HG03175 (cell line): ENCODE measurements around the gene PSME1.
A peak's percentile ranks its signal among the peaks of the same experiment; 100 is the strongest.

Experiments
- ATAC-seq: cut with Tn5 transposase; IDR thresholded peaks from one replicate; pipeline ENCODE4 v1.9.1; 2021; ENCODE audit warnings: mild to moderate bottlenecking, moderate library complexity; ENCODE audit not compliant: unreplicated experiment

The PSME1 gene

DNA sequence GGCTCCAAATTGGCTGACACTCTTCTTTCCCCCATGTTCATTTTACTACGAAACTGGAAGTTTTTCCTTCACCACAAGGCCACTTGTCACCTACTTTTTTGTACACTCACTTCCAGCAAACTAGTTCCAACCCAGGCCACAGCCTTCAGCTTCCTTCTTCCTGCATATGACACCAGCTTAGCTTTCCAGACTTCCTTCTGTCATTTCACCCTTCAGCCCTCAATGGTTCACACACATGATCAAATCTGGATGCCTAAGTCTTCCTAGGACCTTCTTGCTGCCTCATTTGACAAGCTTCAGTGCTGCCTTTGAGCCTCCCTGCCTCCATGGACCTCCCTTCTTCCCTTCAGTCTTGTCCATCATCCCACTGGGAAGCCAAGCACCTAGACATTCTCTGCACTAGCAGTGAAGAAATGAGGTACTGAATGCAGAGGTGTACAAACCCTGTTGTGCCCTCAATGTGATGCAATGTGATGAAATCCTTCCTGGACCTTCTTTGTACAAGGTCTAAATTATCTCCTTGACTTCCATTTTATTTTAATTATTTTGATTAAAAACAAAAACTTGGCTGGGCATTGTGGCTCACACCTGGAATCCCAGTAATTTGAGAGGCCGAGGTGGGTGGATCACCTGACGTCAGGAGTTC, 31.6 kb downstream of the PSME1 start:
- ATAC-seq = no peak

DNA sequence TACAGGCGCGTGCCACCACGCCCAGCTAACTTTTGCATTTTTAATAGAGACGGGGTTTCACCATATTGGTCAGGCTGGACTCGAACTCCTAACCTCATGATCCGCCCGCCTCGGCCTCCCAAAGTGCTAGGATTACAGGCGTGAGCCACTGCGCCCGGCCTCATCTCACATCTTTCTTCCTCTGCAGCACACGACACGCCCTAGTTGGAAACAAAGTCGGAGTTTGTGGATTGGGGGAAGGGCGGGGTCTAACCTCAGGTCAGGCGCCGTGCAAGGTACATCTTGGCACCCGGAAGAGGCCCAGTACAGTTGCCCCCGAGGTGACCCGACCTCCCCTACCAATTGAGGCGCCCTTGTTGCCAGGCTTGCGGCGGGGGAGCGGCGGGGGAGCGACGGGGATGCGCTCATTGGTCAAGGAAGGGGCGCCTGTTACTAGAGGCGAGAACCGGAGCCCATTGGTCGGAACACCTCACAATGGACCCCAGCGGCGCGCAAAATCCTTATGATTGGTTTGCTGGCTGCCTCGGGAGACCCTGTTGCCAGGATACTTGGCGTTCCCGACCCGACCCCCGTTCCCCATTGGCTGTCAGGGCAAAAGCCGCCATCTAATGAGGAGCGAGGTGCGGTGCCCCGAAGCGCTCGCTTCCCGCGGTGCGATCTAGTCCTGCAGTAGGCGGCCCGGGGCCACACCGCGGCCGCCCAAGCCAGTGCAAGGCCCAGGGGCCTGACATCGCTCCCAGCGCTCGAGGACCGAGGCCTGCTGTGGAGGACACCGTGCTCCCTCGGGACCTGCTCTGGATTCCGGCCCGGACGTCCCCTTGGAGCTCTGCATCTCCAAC, 35.6 kb downstream of the PSME1 start, which contains the start of gene REC8:
Gene REC8 (plus strand): TSS at position 659 of the 839 bp plus-strand sequence. CDS start 473 bp downstream, outside the sequence.
- peak; percentile 91 for ATAC-seq

DNA sequence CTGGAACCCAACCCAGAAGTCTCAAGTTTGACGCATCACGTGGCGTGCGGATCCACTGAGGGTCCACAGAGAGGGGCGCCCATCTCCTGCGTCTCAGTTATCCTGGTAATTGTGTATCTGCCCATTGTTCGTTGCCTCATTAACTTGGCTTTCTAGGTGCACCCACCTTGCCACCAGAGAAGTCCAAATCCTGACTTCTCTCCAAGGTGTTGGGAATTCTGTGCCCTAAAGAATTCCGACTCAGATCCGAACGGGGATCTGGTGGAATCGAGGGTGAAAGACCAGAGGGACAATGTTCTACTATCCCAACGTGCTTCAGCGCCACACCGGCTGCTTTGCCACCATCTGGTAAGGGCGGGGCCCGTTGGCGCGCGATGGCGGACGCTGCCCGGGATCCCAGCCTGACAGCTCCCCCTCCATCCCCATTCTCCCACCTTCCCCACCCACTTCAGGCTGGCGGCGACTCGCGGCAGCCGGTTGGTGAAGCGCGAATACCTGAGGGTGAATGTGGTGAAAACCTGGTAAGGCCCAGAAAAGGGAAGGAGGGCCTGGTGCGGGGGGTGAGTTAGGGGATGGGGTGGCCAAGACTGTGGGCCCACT, 36.4 kb downstream of the PSME1 start:
- no peak for ATAC-seq

DNA sequence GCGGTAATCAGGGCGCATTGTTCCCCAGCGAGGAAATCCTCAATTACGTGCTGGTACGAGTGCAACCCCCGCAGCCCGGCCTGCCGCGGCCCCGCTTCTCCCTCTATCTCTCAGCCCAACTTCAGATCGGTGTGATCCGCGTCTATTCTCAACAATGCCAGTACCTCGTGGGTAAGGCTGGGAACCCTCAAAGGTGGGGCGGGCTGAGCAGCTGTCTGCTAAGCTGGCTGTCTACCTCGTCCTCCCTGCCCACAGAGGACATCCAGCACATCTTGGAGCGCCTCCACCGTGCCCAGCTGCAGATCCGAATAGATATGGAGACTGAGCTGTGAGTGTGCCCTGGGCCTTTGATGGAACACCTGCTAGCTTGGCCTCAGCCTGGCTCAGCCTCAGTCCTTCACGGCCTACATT, 36.9 kb downstream of the PSME1 start:
- no peak for ATAC-seq

DNA sequence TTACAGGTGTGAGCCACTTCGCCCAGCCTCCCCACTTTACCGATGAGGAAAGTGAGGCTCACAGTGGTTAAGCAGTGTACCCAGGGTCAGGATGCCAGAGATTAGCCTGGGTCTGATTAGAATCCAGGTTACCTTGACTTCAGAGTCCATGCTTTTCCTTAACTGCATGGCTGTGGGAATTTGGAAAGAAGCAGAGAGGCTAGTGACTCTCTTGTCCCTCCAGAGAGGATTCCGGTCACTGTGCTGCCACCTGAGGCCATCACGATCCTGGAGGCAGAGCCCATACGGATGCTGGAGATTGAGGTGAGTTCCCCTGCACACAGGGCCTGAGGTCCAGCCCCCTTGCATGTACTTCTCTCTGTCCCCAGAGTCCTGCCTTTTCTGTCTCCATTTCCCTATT, 40.6 kb downstream of the PSME1 start:
- ATAC-seq = no peak

DNA sequence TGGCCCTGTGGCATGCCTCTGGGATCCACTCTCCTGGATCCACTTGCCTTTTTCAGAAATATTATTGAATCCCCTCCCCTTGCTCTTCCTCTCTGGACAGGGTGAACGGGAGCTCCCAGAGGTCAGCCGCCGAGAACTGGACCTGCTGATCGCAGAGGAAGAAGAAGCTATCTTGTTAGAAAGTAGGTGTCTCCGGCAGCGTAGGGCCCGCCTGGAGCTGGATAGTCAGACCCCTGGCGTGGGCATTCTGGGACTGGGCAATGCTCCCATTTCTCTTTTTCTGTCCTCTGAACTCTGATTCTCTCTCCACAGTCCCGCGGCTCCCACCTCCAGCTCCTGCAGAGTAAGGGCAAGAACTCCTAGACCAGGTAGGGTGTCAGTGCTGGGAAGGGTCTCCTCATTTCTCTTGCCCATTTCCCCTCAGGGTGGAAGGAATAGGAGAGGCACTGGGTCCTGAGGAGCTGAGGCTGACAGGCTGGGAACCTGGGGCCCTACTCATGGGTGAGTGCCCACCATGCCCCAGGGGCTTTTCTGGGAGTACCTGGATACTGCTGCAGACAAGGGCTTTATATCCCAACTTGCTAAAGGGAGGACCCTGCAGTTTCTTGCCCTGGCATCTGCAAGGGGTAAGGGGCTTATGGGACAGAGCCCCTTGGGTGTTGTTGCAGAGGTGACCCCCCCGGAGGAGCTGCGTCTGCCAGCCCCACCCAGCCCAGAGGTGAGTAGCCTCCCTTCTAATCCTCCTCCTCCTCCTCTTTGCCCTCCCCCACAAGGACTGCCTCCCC, 41.2 kb downstream of the PSME1 start:
- ATAC-seq = no peak

DNA sequence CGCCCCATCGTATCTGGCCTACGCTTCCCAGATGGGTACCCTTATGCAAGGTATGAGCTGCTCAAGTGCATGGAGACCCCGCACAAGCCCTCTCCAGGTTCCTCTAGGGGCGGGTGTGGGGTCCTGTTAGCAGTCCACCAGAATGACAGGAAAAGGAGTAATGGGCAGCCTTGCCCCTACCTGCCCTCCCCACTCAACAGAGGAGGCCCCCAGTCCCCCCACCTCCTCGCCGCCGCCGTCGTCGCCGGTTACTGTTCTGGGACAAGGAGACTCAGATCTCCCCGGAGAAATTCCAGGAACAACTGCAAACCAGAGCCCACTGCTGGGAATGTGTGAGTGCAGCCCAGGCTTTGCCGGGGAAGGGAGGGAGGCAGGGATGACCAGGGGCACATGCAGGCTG, 41.9 kb downstream of the PSME1 start:
- ATAC-seq = no peak

DNA sequence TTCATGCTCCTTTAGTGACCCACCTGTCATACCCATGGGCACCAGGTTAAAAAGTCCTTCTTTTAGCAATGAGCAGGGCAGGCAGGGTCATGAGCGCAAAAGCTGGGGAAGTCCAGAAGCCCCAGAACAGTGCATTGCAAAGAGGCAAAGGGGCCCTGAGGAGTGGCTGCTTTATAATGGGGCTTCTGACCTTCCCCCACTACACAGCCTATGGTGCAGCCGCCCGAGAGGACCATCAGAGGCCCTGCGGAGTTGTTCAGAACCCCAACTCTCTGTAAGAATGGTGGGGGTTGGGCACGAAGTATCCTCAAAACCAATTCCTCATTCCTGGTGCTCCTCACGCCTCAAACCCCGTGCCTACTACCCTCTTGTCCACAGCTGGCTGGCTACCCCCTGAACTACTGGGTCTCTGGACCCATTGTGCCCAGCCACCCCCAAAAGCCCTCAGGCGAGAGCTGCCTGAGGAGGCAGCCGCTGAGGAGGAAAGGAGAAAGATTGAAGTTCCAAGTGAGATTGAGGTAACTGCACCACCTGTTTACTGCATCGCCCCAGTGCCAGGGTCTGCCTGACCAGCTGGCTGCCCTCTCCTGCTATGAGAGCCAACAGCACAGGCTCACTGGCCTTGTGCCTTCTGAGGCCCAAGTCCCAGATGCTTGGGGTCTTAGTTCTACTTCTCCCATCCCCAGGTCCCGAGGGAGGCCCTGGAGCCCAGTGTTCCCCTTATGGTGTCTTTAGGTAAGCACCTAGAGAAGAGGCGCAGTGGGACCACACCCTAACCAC, 42.6 kb downstream of the PSME1 start:
- ATAC-seq = no peak

DNA sequence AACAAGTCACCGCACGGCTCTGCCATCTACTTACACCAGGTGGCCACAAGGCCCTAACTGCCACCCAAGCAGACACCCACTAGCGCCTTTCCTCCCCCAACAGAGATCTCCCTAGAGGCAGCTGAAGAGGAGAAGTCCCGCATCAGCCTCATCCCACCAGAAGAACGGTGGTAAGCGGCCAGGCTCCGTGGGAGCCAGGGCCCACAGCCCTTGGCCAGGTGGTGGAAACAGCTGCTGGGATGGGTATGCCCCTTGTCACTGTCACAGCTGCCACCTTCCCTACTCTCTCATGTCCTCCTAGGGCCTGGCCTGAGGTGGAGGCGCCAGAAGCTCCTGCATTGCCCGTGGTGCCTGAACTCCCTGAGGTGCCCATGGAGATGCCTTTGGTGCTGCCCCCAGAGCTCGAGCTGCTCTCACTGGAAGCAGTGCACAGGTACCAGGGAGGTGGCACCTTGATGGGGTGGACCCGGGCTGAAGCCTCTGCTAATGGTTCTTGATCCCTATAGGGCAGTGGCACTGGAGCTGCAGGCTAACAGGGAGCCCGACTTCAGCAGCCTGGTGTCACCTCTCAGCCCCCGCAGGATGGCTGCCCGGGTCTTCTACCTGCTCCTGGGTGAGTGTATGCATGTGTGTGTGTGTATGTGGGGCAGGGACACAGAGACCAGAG, 43.4 kb downstream of the PSME1 start:
- no peak for ATAC-seq

DNA sequence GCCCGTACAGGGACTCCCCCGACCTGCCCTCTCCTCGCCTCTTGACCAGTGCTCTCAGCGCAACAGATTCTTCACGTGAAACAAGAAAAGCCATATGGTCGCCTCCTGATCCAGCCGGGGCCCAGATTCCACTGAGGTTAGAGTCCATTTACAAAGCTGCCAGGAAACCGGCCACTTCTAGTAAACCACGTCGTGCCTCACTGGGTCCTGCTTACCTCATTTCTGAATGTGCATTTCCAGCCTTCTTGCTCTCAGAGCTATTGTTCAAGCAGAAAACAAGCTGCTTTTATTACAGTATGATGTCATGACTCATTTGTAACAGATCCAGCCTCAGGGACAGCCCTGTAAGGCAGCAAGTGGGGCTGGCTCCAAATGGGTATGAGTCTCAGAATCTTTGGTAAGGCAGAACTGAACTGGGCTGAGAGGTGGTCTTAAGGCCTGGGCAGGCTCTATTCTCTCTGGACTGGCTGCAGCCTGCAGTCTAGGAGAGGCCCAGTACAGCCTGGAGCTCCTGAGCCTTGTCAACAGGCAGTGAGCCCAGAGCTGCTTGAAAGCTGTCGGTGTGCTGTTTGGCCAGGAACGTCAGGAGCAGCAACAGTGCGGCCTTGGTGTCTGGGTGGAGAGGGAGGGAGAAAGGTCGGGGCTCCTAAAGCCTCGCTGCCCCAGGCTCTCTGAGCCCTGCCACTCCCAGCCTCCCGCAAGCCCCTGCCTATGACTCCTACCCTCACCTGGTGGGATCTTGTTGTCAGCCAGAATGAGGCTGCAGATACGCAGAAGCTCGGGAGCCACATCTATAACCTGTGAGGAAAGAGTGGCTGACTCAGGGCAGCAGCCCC, 44.2 kb downstream of the PSME1 start:
- ATAC-seq = no peak

DNA sequence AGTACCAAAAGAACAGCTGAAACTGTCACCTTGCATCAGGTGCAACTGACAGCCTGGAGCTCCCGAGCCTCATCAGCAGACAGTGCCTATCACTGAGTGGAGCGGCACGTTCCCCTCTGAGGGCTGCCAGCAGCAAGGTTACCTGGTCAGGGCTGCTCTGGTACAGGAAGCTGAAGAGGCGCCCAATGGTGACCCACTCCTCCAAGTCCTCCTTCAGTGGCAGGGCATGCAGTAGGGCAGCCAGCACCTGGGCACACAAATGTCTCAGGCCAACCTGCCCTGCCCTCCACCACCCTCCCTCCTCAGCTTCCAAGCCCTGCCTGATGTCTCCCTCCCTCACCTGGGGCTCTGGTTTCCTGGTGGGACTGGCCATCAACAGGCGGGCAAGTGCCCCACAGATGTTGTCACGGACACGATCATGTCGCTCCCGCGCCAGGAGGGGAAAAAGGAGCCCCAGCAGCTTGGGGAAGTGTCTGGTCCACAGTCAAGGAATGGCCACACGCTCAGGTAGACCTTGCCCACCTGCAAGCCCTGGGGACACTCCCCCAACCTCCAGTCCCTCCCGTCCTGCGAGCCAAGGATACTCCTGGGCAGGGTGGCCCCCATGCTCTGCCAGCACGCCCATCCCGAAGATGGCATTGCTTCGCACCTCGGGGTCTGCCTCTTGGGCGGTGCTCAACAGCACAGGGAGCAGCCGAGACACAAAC, 45.5 kb downstream of the PSME1 start:
- no peak for ATAC-seq

DNA sequence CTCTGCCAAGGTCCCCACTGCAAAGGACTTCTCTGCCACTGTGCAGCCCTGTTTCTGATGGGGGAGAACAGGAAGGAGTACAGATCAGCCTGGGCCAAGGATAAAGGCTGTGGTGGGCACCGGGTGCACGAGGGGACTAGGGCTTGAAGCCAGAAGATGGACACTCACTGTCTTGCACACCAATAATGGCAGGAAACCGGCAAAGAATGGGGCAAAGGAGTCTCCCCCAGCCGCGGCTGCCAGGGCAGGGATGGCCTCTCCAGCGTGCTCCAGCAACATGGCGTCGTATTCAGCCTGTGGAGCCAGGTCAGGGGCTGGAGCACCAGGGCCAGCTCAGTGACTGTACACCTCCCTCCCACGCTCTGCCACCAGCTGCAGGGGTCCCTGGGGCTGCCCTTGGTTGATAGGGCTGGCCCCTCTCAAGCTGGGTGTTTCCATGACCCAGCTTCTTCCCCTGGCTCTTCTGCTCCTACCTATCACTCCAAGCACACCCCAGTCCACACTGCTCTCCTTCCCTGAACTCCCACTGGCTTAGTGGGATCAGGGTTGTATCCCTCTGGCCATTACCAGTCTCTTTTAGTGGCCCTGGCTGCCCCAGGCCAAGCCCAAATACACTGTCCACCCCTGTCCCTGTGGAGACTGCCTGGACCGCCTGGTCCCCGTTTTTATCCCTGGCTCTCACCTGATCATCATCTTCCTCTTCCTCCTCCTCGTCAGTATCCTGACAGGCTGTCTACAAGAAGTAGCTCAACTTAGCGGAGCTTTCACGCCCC, 46.3 kb downstream of the PSME1 start:
- no peak for ATAC-seq

DNA sequence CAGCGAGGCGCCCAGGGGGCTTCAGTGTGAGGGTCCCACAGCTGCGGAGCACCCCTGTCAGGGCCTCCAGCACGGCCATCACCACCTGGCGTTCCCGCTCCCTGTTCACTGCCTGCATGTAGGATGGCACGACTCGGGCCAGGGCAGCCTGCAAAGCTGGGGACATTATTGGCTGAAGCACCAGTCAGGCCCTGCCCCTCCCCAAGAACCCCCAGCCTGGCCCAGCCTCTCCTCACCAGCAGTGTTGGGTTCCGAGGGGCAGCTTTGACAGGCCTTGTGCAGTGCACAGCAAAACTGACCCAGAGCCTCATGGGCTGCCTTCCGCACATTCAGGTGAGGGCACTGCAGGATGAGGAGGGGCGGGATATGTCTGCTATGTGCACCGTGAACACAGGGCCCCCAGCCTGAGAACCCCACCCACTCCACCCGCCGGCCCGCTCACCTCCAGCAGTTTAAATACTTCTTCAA, 47.1 kb downstream of the PSME1 start:
- no peak for ATAC-seq

DNA sequence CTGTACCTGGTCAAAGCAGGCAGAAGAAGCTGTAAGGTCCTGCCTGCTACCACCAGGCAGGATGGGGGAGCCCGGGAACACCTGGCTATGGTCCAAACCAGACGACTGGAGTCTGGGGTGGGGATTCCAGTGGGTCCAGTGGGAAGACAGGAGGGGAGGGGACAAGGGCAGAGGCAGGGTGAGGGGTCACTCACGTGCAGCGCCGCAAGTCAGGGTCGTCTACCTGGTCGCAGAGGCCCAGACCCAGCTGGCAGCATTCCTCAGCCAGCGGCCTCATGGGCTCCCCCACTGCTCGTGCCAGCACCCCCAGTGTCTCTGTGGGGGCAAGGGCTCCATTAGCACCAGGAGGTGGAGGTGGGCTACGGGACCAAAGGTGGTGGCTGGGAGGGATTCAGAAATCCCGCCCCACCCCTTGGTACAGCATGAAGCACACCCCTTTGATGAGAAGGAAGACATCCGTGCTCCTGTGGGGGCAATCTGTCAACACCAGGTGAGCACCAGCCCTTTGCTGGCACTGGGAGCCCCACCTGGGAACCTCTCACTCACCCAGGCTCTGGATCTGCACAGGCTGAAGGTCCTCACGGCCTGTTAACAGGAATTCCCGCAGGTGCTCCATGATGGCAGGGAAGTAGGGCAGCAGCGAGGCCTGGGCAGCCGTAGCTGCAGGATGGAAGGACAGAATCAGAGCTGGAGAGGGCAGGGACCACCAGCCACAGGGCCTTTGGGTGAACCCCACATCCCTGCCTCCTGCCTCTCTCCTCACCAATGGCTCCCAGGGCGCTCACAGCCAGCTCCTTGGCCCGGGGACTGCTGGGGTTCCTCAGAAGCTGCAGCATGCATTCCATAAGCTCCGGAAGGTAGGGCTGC, 48.3 kb downstream of the PSME1 start:
- ATAC-seq = no peak

DNA sequence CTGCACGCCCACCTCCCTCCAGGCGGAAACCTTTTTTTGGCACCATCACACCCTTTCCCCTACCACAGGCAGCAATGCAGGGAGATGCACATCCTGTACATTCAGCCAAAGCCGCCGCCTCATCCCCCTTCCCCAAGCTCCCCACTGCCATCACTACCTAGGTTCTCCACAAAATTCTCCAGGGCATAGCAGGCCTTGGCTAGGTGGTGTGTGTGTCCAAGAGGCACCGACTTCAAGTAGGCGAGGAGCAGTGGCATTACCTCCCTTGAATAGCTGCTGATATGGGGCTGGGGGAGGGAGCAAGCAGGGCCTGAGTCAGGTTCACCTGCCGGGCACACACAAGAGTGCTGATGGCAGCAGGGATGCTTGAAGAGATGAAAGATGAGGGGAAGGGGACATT, 49.0 kb downstream of the PSME1 start:
- ATAC-seq = no peak

DNA sequence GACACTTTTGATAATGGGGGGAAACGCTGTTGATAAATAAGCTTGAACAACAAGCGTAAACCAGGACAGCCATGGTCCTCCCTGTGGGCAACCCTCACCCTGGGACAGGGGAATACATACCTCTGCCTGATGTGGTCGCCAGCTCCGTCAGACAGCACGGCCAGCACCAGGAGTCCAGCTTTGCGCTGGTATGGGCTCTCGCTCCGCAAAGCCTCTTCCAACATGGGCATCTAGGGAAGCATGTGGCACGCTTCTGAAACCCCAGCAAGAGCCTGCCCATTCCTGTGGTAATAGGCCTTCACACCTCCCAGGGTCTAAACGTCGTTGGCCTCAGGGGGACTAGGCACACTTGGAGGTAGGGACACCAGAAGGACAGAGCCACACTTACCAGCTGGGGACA, 49.7 kb downstream of the PSME1 start:
- ATAC-seq = no peak
